Peyer's patch (tissue), 4 donors: ENCODE results near the gene RSPH9. TPM values are rescaled to one million over a fixed set of nuclear protein-coding genes. Genes with fewer than 3 reads are reported as not detected.

Source experiments
- DNase-seq, 3 donors: peaks; one replicate each; pipeline ENCODE4 v3.0.0-alpha.2; 2017 to 2019
- H3K27ac ChIP-seq, 4 donors: fragments of 200-600 bp; sonication (generic); one replicate each; pipeline ENCODE4 v1.5.1; 2016 to 2019
- H3K27me3 ChIP-seq, 2 donors: fragments of 200-600 bp; sonication (generic); one replicate each; pipeline ENCODE4 v1.5.1; 2019
- H3K36me3 ChIP-seq, 3 donors: fragments of 200-600 bp; sonication (generic); one replicate each; pipeline ENCODE4 v1.5.1; 2016 to 2019
- H3K4me1 ChIP-seq, 4 donors: fragments of 200-600 bp; sonication (generic); one replicate each; pipeline ENCODE4 v1.5.1; 2016 to 2019
- H3K4me3 ChIP-seq, 4 donors: fragments of 200-600 bp; sonication (generic); 1 replicate in 3 of 4; 2 replicates in 1 of 4; pipeline ENCODE4 v1.5.1; 2016 to 2019; ENCODE audit warnings: mild to moderate bottlenecking in 1 of 4
- H3K9me3 ChIP-seq, 4 donors: fragments of 200-600 bp; sonication (generic); one replicate each; pipeline ENCODE4 v1.5.1; 2016 to 2019; ENCODE audit warnings: mild to moderate bottlenecking in 1 of 4
- CTCF ChIP-seq, 6 experiments: fragments of 450-650 bp in 4 of 6; fragments of 200-600 bp in 2 of 6; sonication (generic) in 1 of 6; IDR thresholded peaks; one replicate each; pipeline ENCODE4 v1.5.1; 2017 to 2019; ENCODE audit warnings: antibody characterized with exemption in 6 of 6, mild to moderate bottlenecking in 3 of 6, moderate library complexity in 1 of 6
- POLR2A ChIP-seq, 2 donors: fragments of 450-650 bp; IDR thresholded peaks; one replicate each; pipeline ENCODE4 v1.5.1; 2017; ENCODE audit warnings: antibody characterized with exemption in 2 of 2, mild to moderate bottlenecking in 2 of 2, moderate library complexity in 2 of 2
- total RNA-seq, 4 donors: library from RNA; depleted of rRNA; stranded (reverse); fragments of >200 nt; gene quantifications; one replicate each; pipeline ENCODE4 v1.1.0, GENCODE V29; 2016

Gene RSPH9
- total RNA-seq, 4 donors from 2014 or later: 1.7 TPM; not detected in 3

- Histone ChIP-seq H3K4me1 (peaks cover 0 to 69% (median 2%) of the 10 kb centered on the region in 4 donors), H3K4me3 (no peak overlapping the region), H3K9me3 (no peaks in the 10 kb centered on the region), H3K36me3 (no peaks in the 10 kb centered on the region), H3K27ac (peak overlapping the region; percentile 32 to 81 (median 70)), H3K27me3 (no peaks in the 10 kb centered on the region)
- TF ChIP-seq POLR2A (IDR thresholded peaks at IDR 0.05) (no peak), CTCF (IDR thresholded peaks at IDR 0.05) (no peak)
- no peak for DNase-seq
These were observed 58.9 kb downstream of the RSPH9 start for GRCh38 chr6:43703512-43704429.

GRCh38 chr6:43705996-43706395 lies 61.2 kb downstream of the RSPH9 start:
- peak overlapping the region; percentile 3 to 67 (median 56) for H3K27ac ChIP-seq
- H3K36me3 ChIP-seq: no peaks in the 10 kb centered on the region
- H3K27me3 ChIP-seq: no peaks in the 10 kb centered on the region
- no peak overlapping the region for H3K4me3 ChIP-seq
- peaks cover 0 to 52% (median 2%) of the 10 kb centered on the region in 4 donors for H3K4me1 ChIP-seq
- TF ChIP-seq CTCF (IDR thresholded peaks at IDR 0.05) (no peak), POLR2A (IDR thresholded peaks at IDR 0.05) (no peak)
- H3K9me3 ChIP-seq: no peaks in the 10 kb centered on the region
- peak in 1 of 3 donors; percentile 29 for DNase-seq

DNA sequence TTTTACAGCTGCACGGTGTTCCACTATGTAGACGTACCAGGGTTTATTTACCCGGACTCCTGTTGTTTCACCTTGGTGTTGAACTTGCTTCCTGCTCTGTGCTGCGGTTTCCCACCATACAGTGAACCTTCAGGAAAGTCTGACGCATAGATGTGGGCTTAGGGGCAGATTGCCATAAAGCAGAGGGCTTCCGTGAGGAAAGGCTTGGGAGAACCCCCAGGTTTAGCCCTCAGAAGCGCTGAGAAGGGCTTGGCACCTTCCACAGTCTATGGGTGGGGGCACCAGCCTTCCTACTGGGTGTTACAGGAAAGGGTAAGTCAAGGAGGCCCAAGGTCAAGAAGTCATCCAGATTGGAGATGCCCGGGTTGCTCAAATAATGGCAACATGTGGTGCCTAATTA lies 62.0 kb downstream of the RSPH9 start:
- Histone ChIP-seq H3K4me1 (peaks cover 0 to 47% (median 2%) of the 10 kb centered on the region in 4 donors), H3K4me3 (no peak overlapping the region), H3K27me3 (no peaks in the 10 kb centered on the region), H3K27ac (peak overlapping the region in 2 of 4 donors; percentile 49 to 64), H3K9me3 (no peaks in the 10 kb centered on the region), H3K36me3 (no peaks in the 10 kb centered on the region)
- no peak for DNase-seq
- TF ChIP-seq CTCF (IDR thresholded peaks at IDR 0.05) (no peak), POLR2A (IDR thresholded peaks at IDR 0.05) (no peak)

DNA sequence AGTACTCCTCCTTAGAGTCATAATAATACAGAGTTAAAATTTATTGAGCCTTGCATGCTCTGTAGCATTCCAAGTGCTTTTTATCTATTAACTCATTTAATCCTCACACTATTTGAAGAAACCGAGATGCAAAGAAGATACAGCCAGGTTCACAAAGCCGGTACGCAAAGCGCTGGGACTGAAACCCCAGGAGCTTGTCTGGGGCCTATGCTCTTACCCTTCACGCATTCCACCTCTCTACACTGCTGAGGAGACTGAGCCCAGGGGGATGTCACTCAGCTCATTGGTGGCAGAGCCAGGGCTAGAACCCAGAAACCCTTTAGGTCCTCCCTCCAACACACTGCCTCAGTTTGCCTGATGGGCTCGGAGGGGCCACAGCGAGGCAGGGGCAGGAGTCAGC lies 62.4 kb downstream of the RSPH9 start:
- Histone ChIP-seq H3K4me1 (peaks cover 0 to 42% (median 2%) of the 10 kb centered on the region in 4 donors), H3K27ac (peak overlapping the region in 1 of 4 donors; percentile 64), H3K36me3 (no peaks in the 10 kb centered on the region), H3K9me3 (no peaks in the 10 kb centered on the region), H3K27me3 (no peaks in the 10 kb centered on the region), H3K4me3 (no peak overlapping the region)
- no peak for DNase-seq
- TF ChIP-seq POLR2A (IDR thresholded peaks at IDR 0.05) (no peak), CTCF (IDR thresholded peaks at IDR 0.05) (no peak)

DNA sequence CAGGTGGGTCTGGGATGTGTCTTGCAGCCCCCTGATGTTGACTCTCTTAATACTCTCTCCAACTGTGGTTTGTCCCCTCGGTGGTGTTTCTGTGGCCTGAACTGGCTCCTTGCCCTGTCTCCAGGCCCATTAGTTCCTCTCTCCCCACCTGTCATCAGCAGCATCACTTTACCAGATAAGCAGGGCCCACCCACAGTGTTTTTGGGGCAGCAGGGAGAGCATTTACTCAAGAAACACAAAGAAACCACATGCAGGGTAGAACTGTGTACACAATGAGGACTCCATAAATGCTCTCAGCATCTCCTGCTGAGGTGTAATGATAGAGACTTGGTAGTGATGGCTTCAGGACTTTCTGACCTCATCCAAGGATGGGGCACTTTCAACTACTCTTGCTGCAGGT lies 62.9 kb downstream of the RSPH9 start:
- H3K27me3 ChIP-seq: no peaks in the 10 kb centered on the region
- no peaks in the 10 kb centered on the region for H3K36me3 ChIP-seq
- no peak for DNase-seq
- H3K4me3 ChIP-seq: no peak overlapping the region
- no peak for TF ChIP-seq CTCF (IDR thresholded peaks at IDR 0.05)
- no peak for TF ChIP-seq POLR2A (IDR thresholded peaks at IDR 0.05)
- peaks cover 0 to 37% (median 2%) of the 10 kb centered on the region in 4 donors for H3K4me1 ChIP-seq
- H3K9me3 ChIP-seq: no peaks in the 10 kb centered on the region
- H3K27ac ChIP-seq: no peak overlapping the region
